HepG2 (cell line): ENCODE results near the gene CELSR2. TPM values are rescaled to one million over a fixed set of nuclear protein-coding genes. Genes with fewer than 3 reads are reported as not detected.

Experiments
- ATAC-seq: fragments of 200-7000 bp; cut with Tn5 transposase; 3 replicates; pipeline ENCODE4 v1.9.1; 2020; ENCODE audit warnings: mild to moderate bottlenecking, moderate library complexity
- BruUV-seq: library from RNA; stranded (reverse); fragments of 400-500 nt; replicated peaks from 2 replicates; lab custom pipeline; 2021; lab: Mats Ljungman, UMichigan
- CTCF ChIA-PET: fragments of 300-600 bp; formaldehyde crosslinking; extraction: SDS; loops from one replicate; lab custom pipeline; 2021; ENCODE audit warnings: low total read pairs, inconsistent platforms, low intra/inter-chr PET ratio; lab: Yijun Ruan, JAX
- POLR2A ChIA-PET: fragments of 350-600 bp; sonication (Branson Sonifier 250); formaldehyde crosslinking; loops from one replicate; lab custom pipeline; 2020; ENCODE audit warnings: antibody characterized with exemption, inconsistent platforms; lab: Yijun Ruan, JAX
- DNase-seq: peaks from one replicate; pipeline ENCODE4 v3.0.0-alpha.2; 2015; ENCODE audit warnings: low spot score
- FAIRE-seq: peaks from 3 replicates; lab custom pipeline; 2011; peaks lifted over from hg19 to GRCh38; lab: Jason Lieb, UNC
- H2AFZ ChIP-seq: one replicate; pipeline ENCODE4 v1.6.1; 2011; ENCODE audit warnings: low read length, inconsistent platforms
- H3K27ac ChIP-seq: fragments of 300-600 bp; 3 replicates; pipeline ENCODE4 v1.8.0; 2011; ENCODE audit warnings: mixed run types, mild to moderate bottlenecking, mixed read lengths, low read length, inconsistent platforms; ENCODE audit not compliant: insufficient read depth; ENCODE audit errors: extremely low read length
- H3K27me3 ChIP-seq, 2 experiments: fragments of 200-600 bp in 1 of 2; 2 replicates in 1 of 2; 3 replicates in 1 of 2; pipeline versions ENCODE4 v1.6.0 to v1.8.0; 2011; ENCODE audit warnings: low read length in 2 of 2, mild to moderate bottlenecking in 2 of 2, moderate library complexity in 2 of 2, inconsistent platforms in 1 of 2; ENCODE audit not compliant: insufficient read depth in 2 of 2, control insufficient read depth in 1 of 2
- H3K36me3 ChIP-seq, 2 experiments: fragments of 200-600 bp in 1 of 2; replicated peaks in 1 of 2; 2 replicates in 1 of 2; 3 replicates in 1 of 2; pipeline versions ENCODE4 v1.5.1 to v1.8.0; 2011; ENCODE audit warnings: low read length in 2 of 2, inconsistent platforms in 1 of 2; ENCODE audit not compliant: insufficient read depth in 2 of 2, control insufficient read depth in 1 of 2
- H3K4me1 ChIP-seq: 2 replicates; pipeline ENCODE4 v1.5.1; 2012; ENCODE audit warnings: low read length, inconsistent platforms; ENCODE audit not compliant: insufficient read depth
- H3K4me2 ChIP-seq: 2 replicates; pipeline ENCODE4 v1.6.0; 2011; ENCODE audit warnings: low read depth, low read length, inconsistent platforms
- H3K4me3 ChIP-seq, 3 experiments: fragments of 200-600 bp in 1 of 3; sonication (generic), shearing (Covaris generic) in 1 of 3; replicated peaks in 1 of 3; 2 replicates each; pipeline ENCODE4 v1.5.1; 2011 to 2016; ENCODE audit warnings: low read length in 3 of 3, inconsistent platforms in 2 of 3, low read depth in 2 of 3, mild to moderate bottlenecking in 2 of 3, control low read depth in 1 of 3, mixed read lengths in 1 of 3; ENCODE audit not compliant: insufficient read depth in 1 of 3
- H3K79me2 ChIP-seq: one replicate; pipeline ENCODE4 v1.6.1; 2011; ENCODE audit warnings: low read length, inconsistent platforms; ENCODE audit not compliant: insufficient read depth
- H3K9ac ChIP-seq: 2 replicates; pipeline ENCODE4 v1.6.0; 2011; ENCODE audit warnings: mild to moderate bottlenecking, low read depth, low read length, inconsistent platforms; ENCODE audit not compliant: insufficient read depth
- H3K9me3 ChIP-seq: 2 replicates; pipeline ENCODE4 v1.5.1; 2012; ENCODE audit warnings: mild to moderate bottlenecking, low read length
- H4K20me1 ChIP-seq: 2 replicates; pipeline ENCODE4 v1.6.0; 2011; ENCODE audit warnings: inconsistent platforms, mild to moderate bottlenecking, low read length, moderate library complexity; ENCODE audit not compliant: insufficient read depth
- DMAP1 ChIP-seq: IDR thresholded peaks from 2 replicates; pipeline ENCODE4 v1.6.1; 2016
- DPF2 ChIP-seq: sonication (generic); formaldehyde crosslinking; IDR thresholded peaks from 2 replicates; pipeline ENCODE4 v1.4.0; 2020; ENCODE audit warnings: mild to moderate bottlenecking, low read depth, missing genetic modification reagents, borderline replicate concordance
- FOSL2 ChIP-seq: sonication (generic); formaldehyde crosslinking; IDR thresholded peaks from 2 replicates; pipeline ENCODE4 v1.4.0; 2020; ENCODE audit warnings: missing genetic modification reagents
- KDM1A ChIP-seq: IDR thresholded peaks from 2 replicates; pipeline ENCODE4 v1.6.1; 2016; ENCODE audit warnings: missing compliant biosample characterization
- SIN3A ChIP-seq: IDR thresholded peaks from 2 replicates; pipeline ENCODE4 v1.6.1; 2011; ENCODE audit warnings: low read depth, mild to moderate bottlenecking, control low read depth, low read length, borderline replicate concordance
- ZMYM3 ChIP-seq: sonication (generic); formaldehyde crosslinking; IDR thresholded peaks from 2 replicates; pipeline ENCODE4 v1.5.1; 2020; ENCODE audit warnings: mild to moderate bottlenecking, missing genetic modification reagents
- ZNF17 ChIP-seq: sonication (generic); formaldehyde crosslinking; IDR thresholded peaks from 2 replicates; pipeline ENCODE4 v1.5.0; 2020; ENCODE audit warnings: mild to moderate bottlenecking, missing genetic modification reagents
- ZNF878 ChIP-seq: sonication (generic); formaldehyde crosslinking; IDR thresholded peaks from 2 replicates; pipeline ENCODE4 v1.8.1; 2023; ENCODE audit warnings: mild to moderate bottlenecking, missing genetic modification reagents, moderate library complexity
- WGBS: methylation state at CpG from one replicate; pipeline ENCODE4 v1.1.6; 2017; ENCODE audit warnings: low lambda C conversion rate; 5-methylcytosine and 5-hydroxymethylcytosine counted together
- in situ Hi-C: cut with HindIII; loops from 2 replicates; pipeline ENCODE4 v1.10.0; 2017; ENCODE audit warnings: low pct_unique_long_range_greater_than_20kb; ENCODE audit not compliant: extremely low pct_ligation_motif_present
- intact Hi-C: fragments of 100-400 bp; cut with micrococcal nuclease; formaldehyde crosslinking; loops from one replicate; pipeline ENCODE4 v1.10.0; 2022; ENCODE audit not compliant: unreplicated experiment
- polyA plus RNA-seq, 8 experiments: library from polyadenylated mRNA; depleted of rRNA in 3 of 8; stranded (reverse) in 7 of 8; unstranded in 1 of 8; fragments of >200 nt; fragmentation: Illumina TruSeq in 4 of 8; extraction: Trizol in 4 of 8; gene quantifications; 2 replicates each; pipeline versions ENCODE4 v1.2.1 to v1.2.3, GENCODE V29; 2011 to 2016; ENCODE audit warnings: low read depth in 4 of 8, missing spikeins in 1 of 8, mixed read lengths in 1 of 8; ENCODE audit not compliant: insufficient read depth in 1 of 8
- total RNA-seq, 5 experiments: library from RNA; depleted of rRNA; stranded (reverse); fragments of >200 nt; fragmentation: Illumina TruSeq; extraction: Trizol; gene quantifications; 2 replicates each; pipeline ENCODE4 v1.2.3, GENCODE V29; 2016; ENCODE audit warnings: low read depth in 1 of 5
- TF ChIP-seq, protein P1 (sequence below): sonication (generic); formaldehyde crosslinking; IDR thresholded peaks from 2 replicates; pipeline ENCODE4 v1.4.0; 2020; ENCODE audit warnings: missing genetic modification reagents, mild to moderate bottlenecking, borderline replicate concordance
- TF ChIP-seq, protein P2 (sequence below): sonication (generic); formaldehyde crosslinking; IDR thresholded peaks from 2 replicates; pipeline ENCODE4 v1.4.0; 2020; ENCODE audit warnings: missing genetic modification reagents, borderline replicate concordance
- TF ChIP-seq, protein P3 (sequence below): sonication (generic); formaldehyde crosslinking; IDR thresholded peaks from 2 replicates; pipeline ENCODE4 v1.5.0; 2020; ENCODE audit warnings: mild to moderate bottlenecking, missing genetic modification reagents

CELSR2 gene
- total and polyA plus RNA-seq, 2 of the 13 experiments (the other 11 are each of a cell fraction or from before 2014, with no cell fraction given) = 4.0 to 6.6 TPM

DNA sequence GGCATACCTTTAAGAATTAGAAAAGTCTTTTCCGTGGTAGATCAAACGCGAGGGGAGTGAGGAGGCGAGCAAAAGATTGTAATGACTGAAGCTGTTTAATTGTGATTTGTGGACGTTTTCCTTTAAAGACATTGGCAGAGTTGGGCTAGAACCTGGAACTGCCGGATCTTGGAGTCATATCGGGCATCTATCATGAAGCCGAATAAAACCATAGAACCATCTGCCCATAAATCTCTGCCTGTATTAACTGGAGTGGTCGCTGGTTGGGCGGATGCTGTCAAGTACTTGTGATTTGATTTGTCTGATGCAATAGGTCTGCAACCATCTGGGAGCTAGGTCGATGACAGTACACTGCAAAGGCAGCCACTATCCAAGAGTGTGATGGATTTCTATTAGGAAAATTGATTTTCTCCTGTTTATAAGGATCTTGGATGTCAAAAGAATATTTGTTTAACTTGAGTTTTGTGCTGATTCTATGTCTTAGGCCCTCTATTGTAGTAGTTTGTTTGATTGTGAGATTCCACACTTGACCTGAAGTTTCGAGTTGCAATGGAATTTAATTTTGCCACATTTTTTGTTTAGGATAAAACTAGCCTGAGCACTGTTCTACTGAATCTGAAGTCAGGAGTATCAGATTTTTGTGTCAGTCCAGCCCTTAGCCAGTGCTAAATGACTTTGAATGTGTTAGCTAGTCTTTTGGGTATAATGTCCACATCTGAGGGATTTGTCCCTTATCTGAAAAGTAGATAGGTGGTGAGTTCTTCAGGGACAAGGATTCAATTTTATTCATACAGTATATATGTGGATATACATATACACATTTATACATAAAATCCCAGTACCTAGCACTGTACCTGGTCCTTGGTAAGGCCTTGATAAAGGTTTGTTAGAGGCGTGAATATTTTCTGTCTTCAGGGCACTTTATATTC is 34.4 kb upstream of the CELSR2 start (continued):
- TF ChIP-seq, protein P1, sequence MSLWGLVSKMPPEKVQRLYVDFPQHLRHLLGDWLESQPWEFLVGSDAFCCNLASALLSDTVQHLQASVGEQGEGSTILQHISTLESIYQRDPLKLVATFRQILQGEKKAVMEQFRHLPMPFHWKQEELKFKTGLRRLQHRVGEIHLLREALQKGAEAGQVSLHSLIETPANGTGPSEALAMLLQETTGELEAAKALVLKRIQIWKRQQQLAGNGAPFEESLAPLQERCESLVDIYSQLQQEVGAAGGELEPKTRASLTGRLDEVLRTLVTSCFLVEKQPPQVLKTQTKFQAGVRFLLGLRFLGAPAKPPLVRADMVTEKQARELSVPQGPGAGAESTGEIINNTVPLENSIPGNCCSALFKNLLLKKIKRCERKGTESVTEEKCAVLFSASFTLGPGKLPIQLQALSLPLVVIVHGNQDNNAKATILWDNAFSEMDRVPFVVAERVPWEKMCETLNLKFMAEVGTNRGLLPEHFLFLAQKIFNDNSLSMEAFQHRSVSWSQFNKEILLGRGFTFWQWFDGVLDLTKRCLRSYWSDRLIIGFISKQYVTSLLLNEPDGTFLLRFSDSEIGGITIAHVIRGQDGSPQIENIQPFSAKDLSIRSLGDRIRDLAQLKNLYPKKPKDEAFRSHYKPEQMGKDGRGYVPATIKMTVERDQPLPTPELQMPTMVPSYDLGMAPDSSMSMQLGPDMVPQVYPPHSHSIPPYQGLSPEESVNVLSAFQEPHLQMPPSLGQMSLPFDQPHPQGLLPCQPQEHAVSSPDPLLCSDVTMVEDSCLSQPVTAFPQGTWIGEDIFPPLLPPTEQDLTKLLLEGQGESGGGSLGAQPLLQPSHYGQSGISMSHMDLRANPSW (CRISPR knock-in tag) = peak; percentile 76; the same call in 1 of the 2 replicates
- TF ChIP-seq SIN3A (peak; percentile 57; the same call in 1 of the 2 replicates), DMAP1 (CRISPR knock-in tag) (peak; percentile 40; the same call in 1 of the 2 replicates), ZNF878 (CRISPR knock-in tag) (peak; percentile 75; the same call in 1 of the 2 replicates), DPF2 (CRISPR knock-in tag) (no peak)

DNA sequence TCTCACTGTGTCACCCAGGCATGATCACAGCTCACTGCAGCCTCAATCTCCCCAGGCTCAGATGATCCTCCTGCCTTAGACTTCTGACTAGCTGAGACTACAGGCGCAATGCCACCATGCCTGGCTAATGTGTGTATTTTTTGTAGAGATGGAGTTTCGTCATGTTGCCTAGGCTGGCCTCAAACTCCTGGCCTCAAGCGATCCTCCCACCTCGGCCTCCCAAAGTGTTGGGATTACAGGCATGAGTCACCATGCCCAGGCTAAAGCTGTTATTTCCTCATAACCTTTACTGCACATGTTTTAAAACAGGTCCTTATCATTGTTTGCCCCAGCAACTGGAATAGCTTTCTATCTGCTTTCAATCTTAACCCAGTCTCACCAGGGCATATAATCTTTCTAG is 32.7 kb upstream of the CELSR2 start:
- no peak overlapping the region for H2AFZ ChIP-seq
- WGBS = 100% methylated on average over 4 of the region's 4 CpGs
- no TSS peak for BruUV-seq
- DNase-seq (no peak), FAIRE-seq (no peak), ATAC-seq (no peak)
- ChIA-PET POLR2A (interaction anchor here (1.2 to 1.3 kb wide), 3 partner anchors 23 to 117 kb away, joined by 3 to 5 read pairs (median 4); no protein-coding TSS in a partner anchor), CTCF (no interaction called here)
- TF ChIP-seq, protein P2, sequence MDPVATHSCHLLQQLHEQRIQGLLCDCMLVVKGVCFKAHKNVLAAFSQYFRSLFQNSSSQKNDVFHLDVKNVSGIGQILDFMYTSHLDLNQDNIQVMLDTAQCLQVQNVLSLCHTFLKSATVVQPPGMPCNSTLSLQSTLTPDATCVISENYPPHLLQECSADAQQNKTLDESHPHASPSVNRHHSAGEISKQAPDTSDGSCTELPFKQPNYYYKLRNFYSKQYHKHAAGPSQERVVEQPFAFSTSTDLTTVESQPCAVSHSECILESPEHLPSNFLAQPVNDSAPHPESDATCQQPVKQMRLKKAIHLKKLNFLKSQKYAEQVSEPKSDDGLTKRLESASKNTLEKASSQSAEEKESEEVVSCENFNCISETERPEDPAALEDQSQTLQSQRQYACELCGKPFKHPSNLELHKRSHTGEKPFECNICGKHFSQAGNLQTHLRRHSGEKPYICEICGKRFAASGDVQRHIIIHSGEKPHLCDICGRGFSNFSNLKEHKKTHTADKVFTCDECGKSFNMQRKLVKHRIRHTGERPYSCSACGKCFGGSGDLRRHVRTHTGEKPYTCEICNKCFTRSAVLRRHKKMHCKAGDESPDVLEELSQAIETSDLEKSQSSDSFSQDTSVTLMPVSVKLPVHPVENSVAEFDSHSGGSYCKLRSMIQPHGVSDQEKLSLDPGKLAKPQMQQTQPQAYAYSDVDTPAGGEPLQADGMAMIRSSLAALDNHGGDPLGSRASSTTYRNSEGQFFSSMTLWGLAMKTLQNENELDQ = no peak
- TF ChIP-seq KDM1A (CRISPR knock-in tag) (peak; percentile 67; the same call in 1 of the 2 replicates), FOSL2 (CRISPR knock-in tag) (peak; percentile 84), ZMYM3 (CRISPR knock-in tag) (0 out of 2 replicates have a peak, but pooled peaks have one; percentile 27), ZNF17 (CRISPR knock-in tag) (no peak)
- TF ChIP-seq, protein P3, sequence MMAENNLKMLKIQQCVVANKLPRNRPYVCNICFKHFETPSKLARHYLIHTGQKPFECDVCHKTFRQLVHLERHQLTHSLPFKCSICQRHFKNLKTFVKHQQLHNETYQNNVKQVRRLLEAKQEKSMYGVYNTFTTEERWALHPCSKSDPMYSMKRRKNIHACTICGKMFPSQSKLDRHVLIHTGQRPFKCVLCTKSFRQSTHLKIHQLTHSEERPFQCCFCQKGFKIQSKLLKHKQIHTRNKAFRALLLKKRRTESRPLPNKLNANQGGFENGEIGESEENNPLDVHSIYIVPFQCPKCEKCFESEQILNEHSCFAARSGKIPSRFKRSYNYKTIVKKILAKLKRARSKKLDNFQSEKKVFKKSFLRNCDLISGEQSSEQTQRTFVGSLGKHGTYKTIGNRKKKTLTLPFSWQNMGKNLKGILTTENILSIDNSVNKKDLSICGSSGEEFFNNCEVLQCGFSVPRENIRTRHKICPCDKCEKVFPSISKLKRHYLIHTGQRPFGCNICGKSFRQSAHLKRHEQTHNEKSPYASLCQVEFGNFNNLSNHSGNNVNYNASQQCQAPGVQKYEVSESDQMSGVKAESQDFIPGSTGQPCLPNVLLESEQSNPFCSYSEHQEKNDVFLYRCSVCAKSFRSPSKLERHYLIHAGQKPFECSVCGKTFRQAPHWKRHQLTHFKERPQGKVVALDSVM (CRISPR knock-in tag) = peak; percentile 99
- in situ Hi-C loops = no loop called here
- H3K36me3 ChIP-seq = peaks cover 0 to 20% of the 10 kb centered on the region in 2 experiments; a peak in 3 of 5 replicates
- H3K27ac ChIP-seq = no peak overlapping the region
- H3K27me3 ChIP-seq = no peaks in the 10 kb centered on the region; a peak in 1 of 5 replicates
- H3K79me2 ChIP-seq = peaks cover 66% of the 10 kb centered on the region
- H3K4me2 ChIP-seq = peak overlapping the region; percentile 79
- H3K4me3 ChIP-seq = no peak overlapping the region
- H3K4me1 ChIP-seq = peaks cover 35% of the 10 kb centered on the region
- peaks cover 15% of the 10 kb centered on the region; the same call in 1 of the 2 replicates for H4K20me1 ChIP-seq
- H3K9ac ChIP-seq = no peak overlapping the region
- intact Hi-C loops = no loop called here
- no peaks in the 10 kb centered on the region for H3K9me3 ChIP-seq
